AG10803 (cell line): Measurements from ENCODE around the gene H2BK1.

Experiments used
- DNase-seq: peaks from one replicate; pipeline ENCODE4 v3.0.0; 2010; ENCODE audit warnings: low read depth
- H3K4me3 ChIP-seq: 2 replicates; pipeline ENCODE4 v1.5.1; 2011; ENCODE audit warnings: mild to moderate bottlenecking, low read length, control low read depth
- CTCF ChIP-seq: conservative IDR thresholded peaks from 2 replicates; pipeline ENCODE4 v1.5.1; 2011; ENCODE audit warnings: mild to moderate bottlenecking, low read length, control low read depth, inconsistent platforms

Gene H2BK1

DNA sequence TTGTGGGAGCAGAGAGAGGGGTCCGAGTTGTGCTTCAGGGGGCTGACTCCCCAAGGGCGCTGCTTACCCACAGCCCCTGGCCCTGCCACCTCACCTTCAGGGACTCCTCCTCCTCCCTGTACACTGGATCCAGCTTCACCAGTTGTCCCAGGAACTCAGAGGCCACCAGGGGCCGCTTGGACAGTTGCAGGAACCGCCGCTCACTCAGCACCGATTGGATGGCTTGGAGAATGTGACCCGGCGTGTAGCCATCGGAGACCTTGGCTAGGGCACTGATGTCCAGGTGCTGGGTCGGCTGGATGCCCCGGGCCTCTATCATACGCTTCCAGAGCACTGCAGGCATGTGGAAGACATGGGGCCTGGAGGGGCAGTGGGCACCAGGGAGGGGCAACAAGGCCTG, 18.7 kb downstream of the H2BK1 start:
- no peak for DNase-seq
- no peak for TF ChIP-seq CTCF
- no peak overlapping the region for H3K4me3 ChIP-seq

- TF ChIP-seq CTCF: no peak
- no peak for DNase-seq
- H3K4me3 ChIP-seq: no peak overlapping the region
Observed at GRCh38 chr7:151189038-151189437, 21.2 kb downstream of the H2BK1 start.

DNA sequence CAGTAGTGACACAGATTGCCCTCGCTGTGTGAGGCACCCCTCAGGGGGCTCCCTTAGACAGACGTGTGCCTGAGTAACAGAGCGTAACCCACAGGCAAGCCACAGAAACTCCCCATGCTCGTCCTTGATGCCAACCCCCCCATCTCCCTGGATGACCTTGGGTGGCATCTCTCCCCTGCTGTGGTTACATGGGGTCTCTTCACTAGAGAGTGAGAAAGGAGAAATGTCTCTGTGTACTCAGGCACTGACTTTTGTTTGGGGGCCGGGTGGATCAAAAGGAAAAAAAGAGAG, 22.1 kb downstream of the H2BK1 start:
- DNase-seq: no peak
- no peak overlapping the region for H3K4me3 ChIP-seq
- TF ChIP-seq CTCF: no peak

DNA sequence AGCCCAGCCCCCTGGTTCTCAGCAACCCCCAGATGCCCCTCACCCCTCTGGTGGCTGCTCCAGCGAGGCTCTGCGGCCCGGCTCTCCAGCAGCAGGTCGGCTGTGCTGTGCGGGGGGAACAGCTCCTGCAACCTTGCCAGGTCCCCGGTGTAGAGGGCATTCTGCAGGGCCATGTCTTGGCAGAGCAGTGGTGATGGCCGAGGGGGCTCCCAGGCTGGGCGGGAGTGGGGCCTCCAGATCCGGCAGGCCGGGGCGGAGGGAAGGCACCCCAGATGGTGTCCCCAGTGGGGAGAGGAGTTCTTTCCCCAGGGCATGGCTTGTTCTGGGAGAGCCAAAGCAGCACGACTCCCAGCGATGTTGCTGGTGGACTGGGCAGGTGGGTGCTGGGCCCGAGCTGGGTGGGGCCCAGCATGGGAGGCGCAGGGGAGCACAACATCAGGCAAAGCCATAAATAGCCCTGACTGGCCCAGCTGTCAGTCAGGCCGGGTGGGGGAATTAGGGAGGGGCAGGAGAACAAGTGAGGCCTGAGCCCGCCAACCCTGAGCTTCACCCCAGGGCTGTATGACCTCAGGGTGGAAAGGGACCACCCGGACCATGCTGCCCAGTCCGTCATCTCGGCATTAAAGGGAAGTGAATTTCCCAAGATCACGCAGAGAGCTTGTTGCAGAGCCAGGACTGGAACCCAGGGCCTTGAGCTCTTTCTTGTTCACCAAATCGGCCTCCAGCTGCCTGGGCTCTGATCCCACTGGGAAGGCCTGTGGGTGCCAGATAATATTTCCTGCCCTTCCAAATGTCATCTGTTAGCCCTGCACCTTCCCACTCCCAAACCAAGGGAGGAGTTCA, 22.7 kb downstream of the H2BK1 start:
- no peak for DNase-seq
- no peak for TF ChIP-seq CTCF
- no peak overlapping the region for H3K4me3 ChIP-seq

- no peak for DNase-seq
- TF ChIP-seq CTCF: no peak
- H3K4me3 ChIP-seq: no peak within 1 kb of the TSS
Observed at GRCh38 chr7:151186640-151187408, 23.5 kb downstream of the H2BK1 start, which contains the start of gene ASB10. TSS of gene ASB10 (minus strand) at chr7:151187250. CDS start at chr7:151187130, 120 bp downstream.

GRCh38 chr7:151185762-151186639, 24.3 kb downstream of the H2BK1 start:
- no peak overlapping the region for H3K4me3 ChIP-seq
- no peak for DNase-seq
- no peak for TF ChIP-seq CTCF
